ENCODE results near the gene PHACTR1. TPM values are rescaled to one million over a fixed set of nuclear protein-coding genes. Genes with fewer than 3 reads are reported as not detected.

Gene PHACTR1
- total RNA-seq, 1 donor from 2014 or later, result 8.5 TPM

DNA sequence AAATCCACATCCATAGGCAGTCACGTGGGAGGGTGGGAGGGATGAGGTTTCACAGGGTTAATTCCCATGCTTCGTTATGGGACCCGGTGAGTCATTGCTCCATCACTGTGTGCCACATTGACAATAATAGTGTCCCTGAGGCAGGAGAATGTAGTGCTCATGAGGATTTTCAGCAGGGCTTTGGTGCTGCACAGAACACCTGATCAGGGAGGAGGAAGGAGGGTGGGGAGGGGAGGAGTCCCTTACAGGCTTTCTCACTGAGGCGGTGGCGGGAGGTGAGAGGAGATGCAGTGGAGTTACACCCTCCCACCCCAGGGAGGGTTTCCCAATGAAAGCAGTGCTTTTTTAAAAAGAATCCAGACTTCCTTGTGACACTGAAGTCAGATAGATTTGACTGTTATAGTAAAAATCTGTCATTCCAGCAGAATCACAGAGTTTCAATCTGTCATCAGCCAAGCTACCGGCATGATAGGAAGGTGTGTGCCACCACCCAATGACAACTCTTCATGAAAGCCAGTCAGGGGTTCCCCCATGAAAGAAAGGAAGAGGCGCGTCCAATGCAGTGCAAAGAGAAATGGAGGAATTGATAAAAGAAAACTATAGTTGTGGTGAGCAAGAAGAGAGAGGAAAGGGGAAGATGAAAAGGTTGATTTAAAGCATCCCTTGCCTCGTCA, 467.0 kb downstream of the PHACTR1 start:
- H3K9ac ChIP-seq (ENCODE audit: low read length), result no peak overlapping the region
- H3K4me1 Mint-ChIP-seq (ENCODE audit: low read depth, unreplicated experiment), result no peaks in the 10 kb centered on the region
- H3K27ac Mint-ChIP-seq (ENCODE audit: unreplicated experiment), result no peak overlapping the region
- no peaks in the 10 kb centered on the region for H3K79me2 ChIP-seq (ENCODE audit: insufficient read depth, low read length)
- peaks cover 8% of the 10 kb centered on the region for H3K36me3 Mint-ChIP-seq (ENCODE audit: low read depth, unreplicated experiment)
- H3K9me3 ChIP-seq (ENCODE audit: insufficient read depth, low read depth, low read length), result no peaks in the 10 kb centered on the region
- no peak overlapping the region for H3K4me2 ChIP-seq (ENCODE audit: low read length)
- no peak overlapping the region for H2AFZ ChIP-seq (ENCODE audit: low read depth, low read length)
- H3K27me3 Mint-ChIP-seq (ENCODE audit: low read depth, unreplicated experiment), result peaks cover 4% of the 10 kb centered on the region
- peaks cover 4% of the 10 kb centered on the region for H3K9me3 Mint-ChIP-seq (ENCODE audit: unreplicated experiment)
- no peaks in the 10 kb centered on the region for H3K36me3 ChIP-seq (ENCODE audit: insufficient read depth, low read length)
- H3K27ac ChIP-seq (ENCODE audit: low read depth, low read length), result no peak overlapping the region
- DNase-seq (ENCODE audit: low read depth), result no peak
- H3K4me3 Mint-ChIP-seq (ENCODE audit: unreplicated experiment), result no peak overlapping the region
- FAIRE-seq, result no peak
- H3K4me1 ChIP-seq (ENCODE audit: insufficient read depth, low read length), result no peaks in the 10 kb centered on the region
- H4K20me1 ChIP-seq (ENCODE audit: insufficient read depth, low read length), result no peaks in the 10 kb centered on the region
- H3K4me3 ChIP-seq (ENCODE audit: insufficient read depth, low read depth, low read length), result no peak overlapping the region
- TF ChIP-seq, protein P1, sequence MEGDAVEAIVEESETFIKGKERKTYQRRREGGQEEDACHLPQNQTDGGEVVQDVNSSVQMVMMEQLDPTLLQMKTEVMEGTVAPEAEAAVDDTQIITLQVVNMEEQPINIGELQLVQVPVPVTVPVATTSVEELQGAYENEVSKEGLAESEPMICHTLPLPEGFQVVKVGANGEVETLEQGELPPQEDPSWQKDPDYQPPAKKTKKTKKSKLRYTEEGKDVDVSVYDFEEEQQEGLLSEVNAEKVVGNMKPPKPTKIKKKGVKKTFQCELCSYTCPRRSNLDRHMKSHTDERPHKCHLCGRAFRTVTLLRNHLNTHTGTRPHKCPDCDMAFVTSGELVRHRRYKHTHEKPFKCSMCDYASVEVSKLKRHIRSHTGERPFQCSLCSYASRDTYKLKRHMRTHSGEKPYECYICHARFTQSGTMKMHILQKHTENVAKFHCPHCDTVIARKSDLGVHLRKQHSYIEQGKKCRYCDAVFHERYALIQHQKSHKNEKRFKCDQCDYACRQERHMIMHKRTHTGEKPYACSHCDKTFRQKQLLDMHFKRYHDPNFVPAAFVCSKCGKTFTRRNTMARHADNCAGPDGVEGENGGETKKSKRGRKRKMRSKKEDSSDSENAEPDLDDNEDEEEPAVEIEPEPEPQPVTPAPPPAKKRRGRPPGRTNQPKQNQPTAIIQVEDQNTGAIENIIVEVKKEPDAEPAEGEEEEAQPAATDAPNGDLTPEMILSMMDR (IDR thresholded peaks at IDR 0.05; ENCODE audit: insufficient read depth, low read depth, low read length), result no peak
- TF ChIP-seq EZH2 (IDR thresholded peaks at IDR 0.05; ENCODE audit: insufficient read depth, low read length), result no peak
- H3K27me3 ChIP-seq (ENCODE audit: insufficient read depth, low read length), result no peaks in the 10 kb centered on the region

DNA sequence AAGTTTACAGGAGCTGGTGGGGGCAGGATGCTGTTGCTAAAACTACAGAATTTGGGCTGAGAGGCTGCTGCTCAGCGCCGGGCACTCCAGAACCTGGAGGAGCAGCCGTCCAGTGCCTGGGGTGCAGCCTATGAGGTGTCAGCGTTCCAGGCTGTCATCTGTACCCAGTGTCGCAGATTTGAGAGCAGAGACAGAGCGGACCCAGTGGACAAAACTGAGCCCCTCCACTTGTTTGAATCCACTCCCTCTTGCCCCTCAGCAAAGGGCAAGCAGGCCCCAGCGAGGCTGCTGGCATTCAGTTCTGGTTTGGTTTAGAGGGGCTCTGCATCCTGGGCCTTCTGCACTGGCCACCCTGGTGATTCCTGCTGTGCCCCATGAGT, 467.5 kb downstream of the PHACTR1 start:
- no peaks in the 10 kb centered on the region for H3K9me3 ChIP-seq (ENCODE audit: insufficient read depth, low read depth, low read length)
- no peak overlapping the region for H3K4me2 ChIP-seq (ENCODE audit: low read length)
- H3K79me2 ChIP-seq (ENCODE audit: insufficient read depth, low read length), result no peaks in the 10 kb centered on the region
- Mint-ChIP-seq H3K4me1 (ENCODE audit: low read depth, unreplicated experiment) (no peaks in the 10 kb centered on the region), H3K36me3 (ENCODE audit: low read depth, unreplicated experiment) (peaks cover 8% of the 10 kb centered on the region), H3K9me3 (ENCODE audit: unreplicated experiment) (peaks cover 4% of the 10 kb centered on the region), H3K27ac (ENCODE audit: unreplicated experiment) (no peak overlapping the region), H3K4me3 (ENCODE audit: unreplicated experiment) (no peak overlapping the region), H3K27me3 (ENCODE audit: low read depth, unreplicated experiment) (peaks cover 4% of the 10 kb centered on the region)
- TF ChIP-seq EZH2 (IDR thresholded peaks at IDR 0.05; ENCODE audit: insufficient read depth, low read length), result no peak
- TF ChIP-seq, protein P1 (IDR thresholded peaks at IDR 0.05; ENCODE audit: insufficient read depth, low read depth, low read length), result no peak
- no peak overlapping the region for H3K27ac ChIP-seq (ENCODE audit: low read depth, low read length)
- FAIRE-seq, result no peak
- no peaks in the 10 kb centered on the region for H3K27me3 ChIP-seq (ENCODE audit: insufficient read depth, low read length)
- DNase-seq (ENCODE audit: low read depth), result no peak
- H3K9ac ChIP-seq (ENCODE audit: low read length), result no peak overlapping the region
- H3K4me3 ChIP-seq (ENCODE audit: insufficient read depth, low read depth, low read length), result no peak overlapping the region
- H2AFZ ChIP-seq (ENCODE audit: low read depth, low read length), result no peak overlapping the region
- no peaks in the 10 kb centered on the region for H3K4me1 ChIP-seq (ENCODE audit: insufficient read depth, low read length)
- no peaks in the 10 kb centered on the region for H4K20me1 ChIP-seq (ENCODE audit: insufficient read depth, low read length)
- no peaks in the 10 kb centered on the region for H3K36me3 ChIP-seq (ENCODE audit: insufficient read depth, low read length)

DNA sequence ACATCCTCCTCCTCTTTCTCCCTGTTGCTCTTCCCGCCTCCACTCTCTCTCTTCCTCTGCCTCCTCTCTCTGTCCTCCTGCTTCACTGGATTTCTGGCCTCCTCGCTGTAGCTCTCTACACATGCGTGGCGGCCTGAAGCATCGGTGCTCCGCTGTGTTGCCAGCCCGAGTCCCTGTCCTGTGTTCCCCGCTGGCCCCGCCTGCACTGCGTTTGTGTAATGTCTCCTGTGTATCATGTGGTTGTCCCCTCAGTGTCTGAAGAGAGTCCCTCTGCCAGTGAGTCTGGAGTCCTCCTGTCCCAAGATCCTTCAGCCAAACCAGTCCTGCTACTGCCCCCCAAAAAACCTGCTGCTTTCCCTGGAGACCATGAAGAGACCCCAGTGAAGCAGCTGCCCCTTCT, 468.0 kb downstream of the PHACTR1 start:
- Mint-ChIP-seq H3K4me3 (ENCODE audit: unreplicated experiment) (no peak overlapping the region), H3K9me3 (ENCODE audit: unreplicated experiment) (peaks cover 4% of the 10 kb centered on the region), H3K36me3 (ENCODE audit: low read depth, unreplicated experiment) (peaks cover 8% of the 10 kb centered on the region), H3K27me3 (ENCODE audit: low read depth, unreplicated experiment) (peaks cover 4% of the 10 kb centered on the region), H3K27ac (ENCODE audit: unreplicated experiment) (no peak overlapping the region), H3K4me1 (ENCODE audit: low read depth, unreplicated experiment) (no peaks in the 10 kb centered on the region)
- Histone ChIP-seq H2AFZ (ENCODE audit: low read depth, low read length) (no peak overlapping the region), H4K20me1 (ENCODE audit: insufficient read depth, low read length) (no peaks in the 10 kb centered on the region), H3K4me1 (ENCODE audit: insufficient read depth, low read length) (no peaks in the 10 kb centered on the region), H3K27ac (ENCODE audit: low read depth, low read length) (no peak overlapping the region), H3K9me3 (ENCODE audit: insufficient read depth, low read depth, low read length) (no peaks in the 10 kb centered on the region), H3K4me3 (ENCODE audit: insufficient read depth, low read depth, low read length) (no peak overlapping the region), H3K4me2 (ENCODE audit: low read length) (no peak overlapping the region), H3K79me2 (ENCODE audit: insufficient read depth, low read length) (no peaks in the 10 kb centered on the region), H3K9ac (ENCODE audit: low read length) (no peak overlapping the region), H3K27me3 (ENCODE audit: insufficient read depth, low read length) (no peaks in the 10 kb centered on the region), H3K36me3 (ENCODE audit: insufficient read depth, low read length) (no peaks in the 10 kb centered on the region)
- FAIRE-seq (no peak), DNase-seq (ENCODE audit: low read depth) (no peak)
- TF ChIP-seq EZH2 (IDR thresholded peaks at IDR 0.05; ENCODE audit: insufficient read depth, low read length), result no peak
- TF ChIP-seq, protein P1 (IDR thresholded peaks at IDR 0.05; ENCODE audit: insufficient read depth, low read depth, low read length), result no peak

Data from astrocyte (in vitro differentiated cells and primary cell).